Central memory CD4-positive, alpha-beta T cell (primary cell): Measurements from ENCODE around the gene PRKAG1.

Experiments used
- DNase-seq: peaks from one replicate; pipeline ENCODE4 v3.0.0; 2022

PRKAG1 gene

DNA sequence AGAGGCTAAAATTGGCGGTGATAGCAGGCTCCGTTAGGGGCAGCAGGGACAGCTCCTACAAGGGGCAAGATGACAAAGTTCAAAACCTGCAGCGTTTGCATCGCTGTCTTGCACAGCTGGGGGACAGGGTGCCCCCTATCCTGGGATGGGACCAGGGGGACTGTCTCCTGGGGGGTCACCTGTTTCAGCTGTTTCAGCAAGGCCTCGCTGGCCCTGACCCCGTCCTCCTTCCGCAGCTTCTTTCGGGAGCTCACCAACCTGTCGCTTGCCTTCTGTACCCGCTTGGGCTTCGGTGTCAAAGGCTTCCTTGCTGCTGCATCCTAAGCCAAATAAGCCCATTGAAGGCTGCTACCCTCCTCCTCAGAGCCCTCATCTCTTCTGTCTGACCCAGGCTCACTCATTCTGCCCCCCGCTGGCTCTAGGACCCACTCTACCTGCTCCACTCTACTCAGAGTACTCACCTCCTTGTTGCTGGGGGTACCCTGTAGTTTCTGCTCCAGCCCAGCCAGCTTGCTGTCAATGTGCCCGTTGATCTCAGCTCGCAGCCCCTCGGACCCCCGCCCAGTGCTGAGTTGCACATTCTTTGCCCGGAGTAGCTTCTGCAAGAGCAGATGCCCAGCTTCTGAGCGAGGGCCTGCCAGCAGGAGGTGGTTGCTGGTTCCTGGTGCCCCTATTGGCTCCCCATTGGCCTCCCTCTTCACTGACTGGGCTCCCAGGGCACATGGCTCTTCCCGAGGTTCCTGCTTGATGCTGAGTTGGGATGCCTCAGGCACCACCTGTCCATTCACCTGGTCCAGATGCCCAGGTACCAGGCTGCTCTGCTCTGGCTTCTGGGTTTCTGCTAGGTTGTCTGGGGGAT is 12.4 kb upstream of the PRKAG1 start:
- no peak for DNase-seq

DNA sequence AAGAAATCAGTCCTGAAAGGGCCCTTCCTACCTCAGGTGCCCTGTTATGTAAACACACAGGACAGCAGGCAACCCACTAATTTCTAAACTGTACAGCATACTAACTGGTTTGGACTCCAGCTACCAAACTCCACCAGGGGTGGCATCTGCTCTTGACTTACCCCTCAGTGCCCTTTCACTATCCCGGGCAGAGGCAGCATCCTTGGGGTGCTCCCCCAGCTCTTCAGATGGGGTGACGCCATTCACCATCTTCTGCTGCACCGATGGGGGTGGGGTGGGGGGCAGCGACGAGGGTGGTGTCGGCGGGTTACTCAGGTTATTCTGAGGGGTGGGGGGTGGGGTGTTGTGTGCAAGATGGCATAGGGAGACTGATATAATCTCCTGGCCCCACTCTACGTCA is 11.5 kb upstream of the PRKAG1 start:
- no peak for DNase-seq

DNA sequence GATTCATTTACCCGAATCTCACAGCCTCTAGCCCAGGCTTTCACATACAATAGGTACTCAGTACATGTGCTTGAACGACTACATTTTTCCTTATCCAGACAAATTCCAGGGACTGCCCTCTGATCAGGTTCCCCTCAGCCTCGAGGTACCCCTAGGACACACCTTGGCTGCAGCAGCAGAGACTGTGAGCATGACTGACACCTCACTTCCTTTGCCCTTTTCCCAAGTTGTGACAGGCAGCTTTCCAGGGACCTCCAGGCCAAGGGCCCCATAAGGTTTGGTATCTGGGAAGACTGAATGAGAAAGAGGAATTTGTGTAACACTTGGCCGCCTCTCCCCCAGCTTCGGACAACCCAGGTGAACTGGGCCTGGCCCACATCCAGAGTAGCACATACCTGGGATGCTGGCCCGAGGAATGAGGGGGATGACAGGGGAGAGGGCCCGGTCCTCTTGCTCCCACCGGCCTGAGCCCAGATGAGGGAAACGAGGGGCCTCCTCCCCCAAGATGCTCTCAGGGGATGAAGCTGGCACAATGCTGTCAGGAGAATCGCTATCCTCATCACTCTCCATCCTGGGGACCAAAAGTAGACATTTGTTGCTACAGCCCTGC is 10.2 kb upstream of the PRKAG1 start:
- no peak for DNase-seq

- DNase-seq, result no peak
These were observed 9.4 kb upstream of the PRKAG1 start for GRCh38 chr12:49027846-49028555.

DNA sequence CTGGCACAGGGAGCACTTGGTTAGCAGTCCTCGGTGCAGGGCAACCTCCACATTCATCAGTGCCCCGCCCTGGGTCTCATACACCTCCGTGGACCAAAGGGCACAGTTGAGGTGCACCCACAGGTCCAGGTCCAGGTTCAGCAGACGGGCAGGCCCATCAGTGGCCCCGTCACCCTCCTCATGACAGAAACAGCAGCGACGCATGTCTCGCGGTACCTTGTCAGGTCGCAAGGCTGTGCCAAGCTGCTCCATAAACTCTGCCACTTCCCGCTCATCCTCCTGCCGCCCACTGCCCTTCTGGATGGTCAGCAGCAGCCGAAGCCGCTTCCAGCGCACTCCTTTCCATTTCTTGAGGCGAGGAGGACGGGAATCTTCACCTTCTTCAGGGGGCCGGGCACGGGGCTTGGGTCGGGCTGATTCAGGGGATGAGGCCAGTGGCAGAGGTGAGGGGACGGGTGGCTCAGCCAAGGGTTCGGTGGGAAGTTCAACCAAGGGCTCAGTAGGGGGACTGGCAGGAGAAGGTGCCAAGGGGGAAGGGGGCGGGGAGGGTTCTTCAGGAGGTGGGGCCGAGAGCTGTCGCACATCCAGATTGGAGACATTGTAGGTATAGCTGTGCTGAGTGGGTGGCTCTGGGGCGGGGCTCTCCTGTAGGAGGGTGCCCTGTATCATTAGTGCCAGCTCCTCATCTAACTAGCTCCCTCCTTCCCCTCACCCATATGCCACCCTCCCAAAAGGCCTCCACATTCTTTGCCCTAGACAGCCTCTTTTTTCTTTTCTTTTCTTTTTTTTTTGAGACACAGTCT is 8.3 kb upstream of the PRKAG1 start:
- DNase-seq, result no peak

DNA sequence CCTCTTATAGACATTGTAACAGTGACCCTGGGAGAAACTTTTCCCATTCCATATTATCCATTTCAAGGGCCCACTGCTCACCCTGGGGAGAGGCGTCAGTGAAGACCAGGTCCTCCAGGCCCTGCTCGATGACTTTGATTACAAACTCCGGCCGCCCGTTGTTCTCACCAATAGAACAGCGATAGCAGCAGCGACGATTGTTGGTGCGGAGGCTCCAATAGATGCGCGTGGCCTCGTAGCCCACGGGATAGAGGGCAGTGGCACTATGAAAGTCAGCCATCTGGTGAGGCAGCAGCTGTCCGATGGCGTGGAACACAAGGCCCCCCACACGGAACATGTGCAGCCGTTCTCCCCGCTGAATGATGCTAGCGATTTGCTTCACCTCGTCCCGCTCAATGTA is 7.5 kb upstream of the PRKAG1 start:
- DNase-seq, result no peak

GRCh38 chr12:49025463-49025862 is 6.9 kb upstream of the PRKAG1 start:
- DNase-seq, result no peak

GRCh38 chr12:49024543-49024942 is 6.0 kb upstream of the PRKAG1 start:
- no peak for DNase-seq

GRCh38 chr12:49023812-49024211 is 5.2 kb upstream of the PRKAG1 start:
- DNase-seq, result no peak

DNA sequence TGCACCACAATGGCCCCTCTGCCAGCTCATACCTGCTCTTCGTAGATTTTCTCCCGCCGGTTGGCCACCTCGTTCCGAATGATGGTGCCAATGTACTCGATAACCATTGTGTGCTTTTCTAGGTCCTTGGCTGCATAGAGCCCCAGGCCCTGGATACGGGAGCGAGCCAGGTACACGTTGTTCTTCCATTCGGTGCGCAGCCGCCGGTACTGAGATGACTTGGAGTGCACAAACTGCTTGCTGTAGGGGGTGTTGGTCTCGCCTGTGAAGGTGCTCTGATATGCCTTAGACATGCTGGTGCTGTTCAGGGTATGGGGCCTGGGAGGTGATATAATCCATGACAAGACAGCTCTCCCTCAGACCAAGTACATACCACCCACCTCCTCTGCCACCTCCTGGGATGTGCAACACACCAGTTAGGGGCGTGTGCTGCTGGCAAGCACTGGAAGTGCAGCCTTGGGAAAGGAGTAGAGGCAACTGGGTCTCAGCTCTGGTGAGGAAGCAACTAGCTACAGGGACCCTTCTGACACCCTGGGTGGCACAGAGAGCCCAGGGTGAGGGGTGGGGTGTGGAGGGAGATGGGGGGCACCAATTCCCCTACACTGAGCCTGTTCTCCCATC is 4.1 kb upstream of the PRKAG1 start:
- no peak for DNase-seq

DNA sequence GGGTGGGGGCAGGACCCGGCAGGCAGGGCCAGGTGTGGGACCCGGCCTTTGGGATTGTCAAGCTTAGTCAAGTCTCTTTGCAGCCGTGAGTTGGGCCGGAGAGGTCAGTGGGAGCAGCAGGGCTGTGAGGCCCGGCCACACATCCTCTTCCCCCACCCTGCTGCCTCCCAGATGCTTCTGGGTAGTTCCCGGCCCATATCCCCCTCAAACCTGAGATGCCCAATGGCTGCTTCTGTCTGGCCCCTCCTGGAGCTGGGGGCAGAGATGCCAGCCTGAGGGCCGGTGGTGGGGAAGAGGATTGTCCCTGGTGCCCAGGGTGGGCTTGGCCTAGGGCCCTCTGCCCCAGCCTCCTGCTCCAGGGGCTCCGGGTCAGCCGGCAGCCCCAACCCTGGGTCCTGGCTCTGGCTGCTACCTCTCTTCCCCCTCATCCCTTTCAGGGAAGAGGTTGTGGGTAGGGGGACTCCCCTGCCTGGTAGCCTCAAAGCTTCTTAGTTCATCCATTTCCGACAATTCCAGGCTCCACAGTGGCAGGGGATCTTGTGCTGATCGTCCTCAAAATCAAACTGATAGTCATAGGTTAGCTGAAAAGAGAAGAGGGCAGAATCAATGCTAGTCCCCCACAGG is 2.8 kb upstream of the PRKAG1 start:
- DNase-seq, result no peak

DNA sequence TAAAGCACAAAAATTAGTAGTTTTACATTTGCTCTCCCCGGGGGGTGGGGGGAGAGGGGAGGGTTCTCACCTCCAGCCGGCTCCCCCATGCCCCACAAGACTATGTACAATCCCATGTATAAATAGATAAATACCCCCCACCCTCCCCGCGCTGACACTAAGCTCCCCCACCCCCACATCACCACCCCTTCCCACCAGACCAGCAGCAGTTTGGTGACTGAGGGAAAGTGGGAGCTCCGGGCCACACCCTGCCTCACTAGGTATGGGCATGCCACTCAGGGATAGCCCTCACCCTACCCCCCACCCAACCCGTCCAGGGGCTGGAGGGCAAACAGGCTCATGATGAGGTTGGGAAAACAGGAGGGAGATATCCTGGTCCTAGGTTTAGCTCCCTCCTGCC is 1.9 kb upstream of the PRKAG1 start:
- DNase-seq, result no peak

- DNase-seq, result no peak
These were observed 1.1 kb upstream of the PRKAG1 start for GRCh38 chr12:49019443-49020324.

GRCh38 chr12:49019120-49019430 is 499 bp upstream of the PRKAG1 start:
- no peak for DNase-seq

- DNase-seq, result peak; percentile 18
These were observed 700 bp downstream of the PRKAG1 start for GRCh38 chr12:49017891-49018260.

DNA sequence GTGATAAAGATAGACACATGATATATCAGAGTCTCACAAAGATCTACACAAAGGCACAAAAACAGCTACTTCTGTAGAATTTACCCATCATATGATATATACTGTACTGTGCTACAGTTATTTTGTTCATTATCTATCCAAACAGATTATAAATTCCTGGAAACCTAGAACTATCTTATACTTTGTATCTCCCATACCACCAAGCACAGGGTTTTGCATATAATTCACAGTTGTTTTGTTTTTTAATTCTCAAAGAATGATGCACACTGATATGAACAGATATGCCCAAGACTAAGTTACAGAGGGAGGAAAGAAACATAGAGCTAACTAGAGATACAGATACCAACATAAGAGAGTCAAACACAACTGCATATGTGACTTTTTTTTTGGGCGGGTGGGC is 3.4 kb downstream of the PRKAG1 start:
- no peak for DNase-seq

DNA sequence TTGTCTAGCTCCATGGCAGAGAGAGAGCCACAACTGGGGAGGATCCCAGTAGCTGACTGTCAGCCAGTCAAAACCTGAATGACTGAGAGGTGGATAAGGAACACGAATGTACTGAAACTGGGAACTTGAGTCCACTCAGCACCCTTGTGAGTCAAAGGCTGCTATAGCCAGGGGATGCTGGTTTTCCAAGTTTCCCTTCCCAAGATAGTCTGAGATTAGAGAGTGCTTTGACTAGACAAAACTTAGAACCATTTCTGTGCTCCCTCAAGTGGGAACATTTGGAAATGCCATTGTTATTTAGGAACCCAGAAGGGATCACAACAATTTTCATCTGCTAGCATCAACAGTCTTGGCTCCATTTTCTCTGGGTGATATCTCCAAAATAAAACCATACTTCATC is 4.0 kb downstream of the PRKAG1 start:
- no peak for DNase-seq

GRCh38 chr12:49013428-49013827 is 5.1 kb downstream of the PRKAG1 start:
- no peak for DNase-seq

DNA sequence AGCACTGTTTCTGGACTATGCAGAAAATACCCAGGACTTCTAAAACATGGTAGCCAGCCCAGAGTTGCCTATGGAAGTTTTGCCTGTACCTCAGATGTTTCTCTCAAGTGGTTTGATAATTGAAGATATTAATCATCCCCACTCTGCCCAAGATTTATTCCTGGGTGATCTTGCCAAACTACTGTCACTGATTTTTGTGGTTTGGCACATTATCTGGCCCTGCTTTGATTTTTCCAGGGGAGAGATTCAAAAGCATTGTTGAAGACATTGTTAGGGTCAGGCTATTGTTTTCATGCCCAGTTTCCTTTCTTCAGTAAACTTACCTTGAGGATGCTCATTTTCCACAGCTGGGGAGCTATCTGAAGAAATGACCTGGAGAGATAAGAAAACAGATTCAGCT is 5.8 kb downstream of the PRKAG1 start:
- DNase-seq, result no peak

GRCh38 chr12:49010092-49010668 is 8.4 kb downstream of the PRKAG1 start:
- no peak for DNase-seq

- DNase-seq, result no peak
These were observed 9.6 kb downstream of the PRKAG1 start for GRCh38 chr12:49008943-49009342.
